Endothelial cell of umbilical vein (primary cell): ENCODE results near the gene CCDC60.

Experiments used
- EZH2 ChIP-seq: IDR thresholded peaks from 2 replicates; pipeline ENCODE4 v1.6.1; 2012; ENCODE audit warnings: borderline replicate concordance, low read depth, mild to moderate bottlenecking, moderate library complexity, low read length, inconsistent platforms; ENCODE audit not compliant: severe bottlenecking
- FOS ChIP-seq: IDR thresholded peaks from 2 replicates; pipeline ENCODE4 v1.6.1; 2011; ENCODE audit warnings: mild to moderate bottlenecking, low read length, moderate library complexity, borderline replicate concordance; ENCODE audit not compliant: insufficient read depth
- POLR2A ChIP-seq: IDR thresholded peaks from 2 replicates; pipeline ENCODE4 v1.6.1; 2012; ENCODE audit warnings: low read depth, mild to moderate bottlenecking, control low read depth, low read length
- POLR2AphosphoS5 ChIP-seq: IDR thresholded peaks from 2 replicates; pipeline ENCODE4 v1.6.1; 2012; ENCODE audit warnings: low read depth, mild to moderate bottlenecking, control low read depth, low read length, moderate library complexity; ENCODE audit not compliant: insufficient read depth
- TF ChIP-seq, protein P1 (sequence below), 2 donors: IDR thresholded peaks; 1 replicate in 1 of 2; 2 replicates in 1 of 2; pipeline ENCODE4 v1.5.1; 2011; ENCODE audit warnings: low read length in 2 of 2, mild to moderate bottlenecking in 2 of 2, moderate library complexity in 2 of 2, control low read depth in 1 of 2, inconsistent platforms in 1 of 2, low read depth in 1 of 2; ENCODE audit not compliant: insufficient read depth in 1 of 2; ENCODE audit errors: extremely low read depth in 1 of 2
- TF ChIP-seq, protein P2 (sequence below): IDR thresholded peaks from 2 replicates; pipeline ENCODE4 v1.6.1; 2011; ENCODE audit not compliant: insufficient read depth, insufficient read length

DNA sequence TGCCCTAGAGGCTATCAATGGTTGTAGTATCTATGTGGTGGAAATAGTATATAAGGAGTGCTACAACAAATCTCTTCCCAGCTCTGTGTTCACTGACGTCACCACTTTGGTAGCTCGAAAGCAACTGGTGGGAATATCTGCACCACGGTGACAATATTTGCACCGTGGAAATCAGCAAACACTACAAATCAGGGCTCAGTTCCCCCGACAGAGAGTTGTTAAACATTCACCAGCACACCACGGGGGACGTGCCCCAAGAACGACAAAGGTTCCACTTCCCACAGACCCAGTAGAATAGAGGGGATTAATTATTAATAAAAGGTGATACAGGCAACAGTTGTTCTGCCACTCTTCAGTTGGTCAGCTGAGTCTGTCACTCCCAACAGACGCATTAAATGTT is 98.4 kb downstream of the CCDC60 start:
- TF ChIP-seq POLR2AphosphoS5 (no peak), POLR2A (no peak), FOS (no peak), EZH2 (no peak)
- TF ChIP-seq, protein P1, sequence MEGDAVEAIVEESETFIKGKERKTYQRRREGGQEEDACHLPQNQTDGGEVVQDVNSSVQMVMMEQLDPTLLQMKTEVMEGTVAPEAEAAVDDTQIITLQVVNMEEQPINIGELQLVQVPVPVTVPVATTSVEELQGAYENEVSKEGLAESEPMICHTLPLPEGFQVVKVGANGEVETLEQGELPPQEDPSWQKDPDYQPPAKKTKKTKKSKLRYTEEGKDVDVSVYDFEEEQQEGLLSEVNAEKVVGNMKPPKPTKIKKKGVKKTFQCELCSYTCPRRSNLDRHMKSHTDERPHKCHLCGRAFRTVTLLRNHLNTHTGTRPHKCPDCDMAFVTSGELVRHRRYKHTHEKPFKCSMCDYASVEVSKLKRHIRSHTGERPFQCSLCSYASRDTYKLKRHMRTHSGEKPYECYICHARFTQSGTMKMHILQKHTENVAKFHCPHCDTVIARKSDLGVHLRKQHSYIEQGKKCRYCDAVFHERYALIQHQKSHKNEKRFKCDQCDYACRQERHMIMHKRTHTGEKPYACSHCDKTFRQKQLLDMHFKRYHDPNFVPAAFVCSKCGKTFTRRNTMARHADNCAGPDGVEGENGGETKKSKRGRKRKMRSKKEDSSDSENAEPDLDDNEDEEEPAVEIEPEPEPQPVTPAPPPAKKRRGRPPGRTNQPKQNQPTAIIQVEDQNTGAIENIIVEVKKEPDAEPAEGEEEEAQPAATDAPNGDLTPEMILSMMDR (IDR thresholded peaks at IDR 0.05; ENCODE audit: extremely low read depth in 1 of 2, insufficient read depth in 1 of 2, low read depth in 1 of 2, low read length in 2 of 2): no peak
- TF ChIP-seq, protein P2, sequence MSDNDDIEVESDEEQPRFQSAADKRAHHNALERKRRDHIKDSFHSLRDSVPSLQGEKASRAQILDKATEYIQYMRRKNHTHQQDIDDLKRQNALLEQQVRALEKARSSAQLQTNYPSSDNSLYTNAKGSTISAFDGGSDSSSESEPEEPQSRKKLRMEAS: no peak
